ENCODE data around the gene L1CAM.

Gene L1CAM

GRCh38 chrX:153869473-153870287 lies 16.3 kb downstream of the L1CAM start:
- Histone ChIP-seq H3K4me3 (no peak overlapping the region), H3K36me3 (ENCODE audit: insufficient read depth, low read length) (no peaks in the 10 kb centered on the region), H3K9me3 (ENCODE audit: low read depth, low read length) (no peaks in the 10 kb centered on the region), H3K27ac (no peak overlapping the region), H3K9ac (ENCODE audit: insufficient read length) (no peak overlapping the region)
- TF ChIP-seq EZH2 (IDR thresholded peaks at IDR 0.05) (no peak), POLR2AphosphoS5 (IDR thresholded peaks at IDR 0.05; ENCODE audit: borderline replicate concordance, low read depth, low read length) (no peak), FOXP2 (optimal IDR thresholded peaks at IDR 0.05; ENCODE audit: control extremely low read depth, extremely low read length, insufficient read depth) (no peak)
- no peak for DNase-seq (ENCODE audit: low read depth, low spot score)

DNA sequence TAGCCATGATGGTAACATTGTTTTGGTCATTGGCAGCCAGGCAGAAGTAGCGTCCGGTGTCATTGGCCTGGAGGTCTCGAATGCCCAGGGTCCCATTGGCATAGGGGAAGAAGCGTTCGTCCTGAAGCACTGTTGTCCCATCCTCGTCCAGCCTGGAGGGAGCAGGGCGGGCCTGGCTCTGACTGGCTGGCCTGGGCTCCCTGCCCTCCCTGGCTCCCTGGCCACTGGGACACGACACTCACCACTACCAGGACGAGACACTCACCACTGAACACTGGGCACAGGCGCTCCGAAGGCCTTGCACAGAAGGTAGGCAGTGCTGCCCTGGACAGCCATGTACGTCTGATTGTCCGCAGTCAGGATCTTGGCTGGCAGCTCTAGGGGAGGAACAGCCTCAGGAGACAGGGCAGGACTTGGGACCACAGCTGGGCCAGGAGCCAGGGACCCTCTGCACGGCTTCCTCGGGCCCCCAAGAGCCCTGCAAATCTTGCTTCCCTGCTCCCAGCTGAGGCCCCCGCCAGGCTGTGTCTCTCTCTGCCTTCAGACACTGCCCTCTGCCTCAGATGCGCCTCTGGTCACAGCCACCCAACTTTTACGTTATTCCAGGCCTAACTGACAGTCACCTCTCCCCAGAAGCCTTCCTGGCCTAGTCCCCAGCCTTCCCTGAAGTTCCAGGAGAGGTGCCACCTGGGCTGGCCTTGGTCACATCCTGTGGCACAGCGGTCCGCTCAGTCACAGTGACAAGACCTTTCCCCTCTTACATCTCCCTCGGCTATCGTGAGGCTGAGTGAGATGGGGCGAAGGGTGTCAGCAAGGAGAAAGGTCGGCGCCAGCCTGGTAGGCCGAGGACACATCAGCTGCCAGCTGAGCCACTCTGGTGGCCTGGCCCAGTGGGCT lies 17.1 kb downstream of the L1CAM start:
- DNase-seq (ENCODE audit: low read depth, low spot score) = no peak
- Histone ChIP-seq H3K36me3 (ENCODE audit: insufficient read depth, low read length) (no peaks in the 10 kb centered on the region), H3K27ac (no peak overlapping the region), H3K4me3 (no peak overlapping the region), H3K9me3 (ENCODE audit: low read depth, low read length) (no peaks in the 10 kb centered on the region), H3K9ac (ENCODE audit: insufficient read length) (no peak overlapping the region)
- TF ChIP-seq POLR2AphosphoS5 (IDR thresholded peaks at IDR 0.05; ENCODE audit: borderline replicate concordance, low read depth, low read length) (no peak), FOXP2 (optimal IDR thresholded peaks at IDR 0.05; ENCODE audit: control extremely low read depth, extremely low read length, insufficient read depth) (no peak), EZH2 (IDR thresholded peaks at IDR 0.05) (no peak)

- DNase-seq (ENCODE audit: low read depth, low spot score) = no peak
- TF ChIP-seq FOXP2 (optimal IDR thresholded peaks at IDR 0.05; ENCODE audit: control extremely low read depth, extremely low read length, insufficient read depth) (no peak), POLR2AphosphoS5 (IDR thresholded peaks at IDR 0.05; ENCODE audit: borderline replicate concordance, low read depth, low read length) (no peak), EZH2 (IDR thresholded peaks at IDR 0.05) (no peak)
- no peak overlapping the region for H3K4me3 ChIP-seq
- no peaks in the 10 kb centered on the region for H3K36me3 ChIP-seq (ENCODE audit: insufficient read depth, low read length)
- no peak overlapping the region for H3K9ac ChIP-seq (ENCODE audit: insufficient read length)
- H3K27ac ChIP-seq = no peak overlapping the region
- no peaks in the 10 kb centered on the region for H3K9me3 ChIP-seq (ENCODE audit: low read depth, low read length)
Observed at GRCh38 chrX:153867671-153868070, 18.3 kb downstream of the L1CAM start.

DNA sequence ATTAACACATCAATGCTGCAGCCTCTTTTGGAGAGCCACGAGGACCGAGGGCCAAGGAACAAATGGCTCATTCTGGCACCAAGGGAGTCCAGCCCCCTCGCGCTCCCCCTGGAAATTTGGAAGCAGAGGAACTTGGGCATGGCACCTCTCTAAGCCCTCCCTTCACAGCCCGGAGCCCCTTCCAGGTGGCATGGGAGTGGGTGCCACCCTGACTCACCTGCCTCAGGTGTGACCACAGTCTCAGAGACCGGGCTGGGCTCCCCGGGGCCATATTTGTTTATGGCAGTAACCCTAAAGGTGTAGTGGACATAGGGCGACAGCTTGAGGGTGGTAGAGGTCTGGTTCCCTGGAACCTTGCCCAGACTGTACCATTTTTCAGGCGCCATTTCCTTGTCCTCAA lies 18.8 kb downstream of the L1CAM start:
- H3K4me3 ChIP-seq = no peak overlapping the region
- no peak overlapping the region for H3K9ac ChIP-seq (ENCODE audit: insufficient read length)
- no peak for DNase-seq (ENCODE audit: low read depth, low spot score)
- H3K36me3 ChIP-seq (ENCODE audit: insufficient read depth, low read length) = no peaks in the 10 kb centered on the region
- H3K27ac ChIP-seq = no peak overlapping the region
- H3K9me3 ChIP-seq (ENCODE audit: low read depth, low read length) = no peaks in the 10 kb centered on the region
- no peak for TF ChIP-seq POLR2AphosphoS5 (IDR thresholded peaks at IDR 0.05; ENCODE audit: borderline replicate concordance, low read depth, low read length)
- TF ChIP-seq EZH2 (IDR thresholded peaks at IDR 0.05) = no peak
- no peak for TF ChIP-seq FOXP2 (optimal IDR thresholded peaks at IDR 0.05; ENCODE audit: control extremely low read depth, extremely low read length, insufficient read depth)

DNA sequence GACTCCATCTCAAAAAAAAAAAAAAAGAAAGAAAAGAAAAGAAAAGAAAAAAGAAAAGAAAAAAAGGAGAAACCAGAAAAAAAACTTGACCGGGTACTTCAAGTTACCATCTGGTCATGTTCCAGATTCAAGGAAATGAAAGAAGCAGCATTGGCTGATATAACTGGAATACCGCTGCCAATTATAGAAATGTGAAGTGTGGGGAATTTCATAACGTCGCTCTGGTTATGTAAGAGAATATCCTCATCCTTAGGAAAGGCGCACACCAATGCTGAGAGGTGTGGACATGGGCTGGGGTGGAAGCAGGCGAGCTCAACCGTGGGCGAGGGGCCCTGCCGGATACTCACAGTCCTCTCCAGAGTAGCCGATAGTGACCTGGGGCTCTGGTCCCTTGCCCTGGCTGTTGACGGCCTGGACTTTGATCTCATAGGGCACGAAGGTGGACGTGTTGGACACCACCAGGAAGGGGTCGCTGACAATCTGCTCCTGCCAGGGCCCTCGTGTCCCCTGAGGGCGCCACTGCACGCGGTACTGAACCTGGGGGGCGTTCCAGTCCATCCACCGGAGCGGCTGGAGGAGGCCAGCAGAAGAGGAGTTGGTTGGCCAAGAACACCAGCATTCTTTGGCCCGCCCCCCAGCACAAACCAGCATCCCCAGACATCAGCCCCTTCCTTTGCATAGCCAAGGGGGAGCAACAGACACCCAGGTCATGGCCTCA lies 19.5 kb downstream of the L1CAM start:
- Histone ChIP-seq H3K36me3 (ENCODE audit: insufficient read depth, low read length) (no peaks in the 10 kb centered on the region), H3K4me3 (no peak overlapping the region), H3K9ac (ENCODE audit: insufficient read length) (no peak overlapping the region), H3K27ac (no peak overlapping the region), H3K9me3 (ENCODE audit: low read depth, low read length) (no peaks in the 10 kb centered on the region)
- TF ChIP-seq FOXP2 (optimal IDR thresholded peaks at IDR 0.05; ENCODE audit: control extremely low read depth, extremely low read length, insufficient read depth) = no peak
- TF ChIP-seq EZH2 (IDR thresholded peaks at IDR 0.05) = no peak
- DNase-seq (ENCODE audit: low read depth, low spot score) = no peak

- no peak overlapping the region for H3K4me3 ChIP-seq
- H3K9ac ChIP-seq (ENCODE audit: insufficient read length) = no peak overlapping the region
- DNase-seq (ENCODE audit: low read depth, low spot score) = no peak
Observed at GRCh38 chrX:153865685-153866084, 20.3 kb downstream of the L1CAM start.

GRCh38 chrX:153865321-153865580 lies 20.7 kb downstream of the L1CAM start:
- no peaks in the 10 kb centered on the region for H3K9me3 ChIP-seq (ENCODE audit: low read depth, low read length)
- TF ChIP-seq POLR2AphosphoS5 (IDR thresholded peaks at IDR 0.05; ENCODE audit: borderline replicate concordance, low read depth, low read length) = no peak
- H3K36me3 ChIP-seq (ENCODE audit: insufficient read depth, low read length) = no peaks in the 10 kb centered on the region
- H3K4me3 ChIP-seq = no peak overlapping the region
- H3K27ac ChIP-seq = no peak overlapping the region
- no peak for DNase-seq (ENCODE audit: low read depth, low spot score)
- H3K9ac ChIP-seq (ENCODE audit: insufficient read length) = no peak overlapping the region

More at GRCh38 chrX:153865685-153866084, 20.3 kb downstream of the L1CAM start:
- Histone ChIP-seq H3K36me3 (ENCODE audit: insufficient read depth, low read length) (no peaks in the 10 kb centered on the region), H3K9me3 (ENCODE audit: low read depth, low read length) (no peaks in the 10 kb centered on the region), H3K27ac (no peak overlapping the region)
- TF ChIP-seq FOXP2 (optimal IDR thresholded peaks at IDR 0.05; ENCODE audit: control extremely low read depth, extremely low read length, insufficient read depth) = no peak
- no peak for TF ChIP-seq POLR2AphosphoS5 (IDR thresholded peaks at IDR 0.05; ENCODE audit: borderline replicate concordance, low read depth, low read length)
- TF ChIP-seq EZH2 (IDR thresholded peaks at IDR 0.05) = no peak

GRCh38 chrX:153864561-153865320 lies 21.2 kb downstream of the L1CAM start:
- DNase-seq (ENCODE audit: low read depth, low spot score) = no peak

More at GRCh38 chrX:153864561-153865320, 21.2 kb downstream of the L1CAM start:
- H3K4me3 ChIP-seq = no peak overlapping the region
- H3K27ac ChIP-seq = no peak overlapping the region
- H3K9me3 ChIP-seq (ENCODE audit: low read depth, low read length) = no peaks in the 10 kb centered on the region
- no peak overlapping the region for H3K9ac ChIP-seq (ENCODE audit: insufficient read length)
- no peaks in the 10 kb centered on the region for H3K36me3 ChIP-seq (ENCODE audit: insufficient read depth, low read length)
- no peak for TF ChIP-seq EZH2 (IDR thresholded peaks at IDR 0.05)
- TF ChIP-seq FOXP2 (optimal IDR thresholded peaks at IDR 0.05; ENCODE audit: control extremely low read depth, extremely low read length, insufficient read depth) = no peak

Data from SK-N-MC (cell line).